Thyroid gland (tissue), 4 donors: ENCODE data around the gene MMAB. TPM values are rescaled to one million over a fixed set of nuclear protein-coding genes. Genes with fewer than 3 reads are reported as not detected.

Experiments used
- DNase-seq, 2 donors: peaks; one replicate each; pipeline ENCODE4 v3.0.0-alpha.2; 2019
- H3K27ac ChIP-seq, 3 donors: fragments of 200-600 bp; sonication (generic); 1 replicate in 2 of 3; 2 replicates in 1 of 3; pipeline ENCODE4 v1.5.1; 2016 to 2019; ENCODE audit warnings: mild to moderate bottlenecking in 1 of 3, moderate library complexity in 1 of 3
- H3K27me3 ChIP-seq: fragments of 200-600 bp; sonication (generic); one replicate; pipeline ENCODE4 v1.5.1; 2019
- H3K36me3 ChIP-seq, 2 donors: fragments of 200-600 bp; sonication (generic); one replicate each; pipeline ENCODE4 v1.5.1; 2016 to 2019
- H3K4me1 ChIP-seq, 2 donors: fragments of 200-600 bp; sonication (generic); one replicate each; pipeline ENCODE4 v1.5.1; 2017 to 2019
- H3K4me3 ChIP-seq, 3 donors: fragments of 200-600 bp; sonication (generic); replicated peaks in 1 of 3; 1 replicate in 2 of 3; 2 replicates in 1 of 3; pipeline ENCODE4 v1.5.1; 2016; ENCODE audit warnings: mild to moderate bottlenecking in 1 of 3
- H3K9me3 ChIP-seq: fragments of 200-600 bp; sonication (generic); one replicate; pipeline ENCODE4 v1.5.1; 2017
- POLR2A ChIP-seq, 2 donors: fragments of 450-650 bp; IDR thresholded peaks; one replicate each; pipeline ENCODE4 v1.6.1; 2017; ENCODE audit warnings: antibody characterized with exemption in 2 of 2, mild to moderate bottlenecking in 2 of 2, moderate library complexity in 1 of 2
- WGBS, 2 donors: methylation state at CpG; one replicate each; pipeline ENCODE4 v1.1.5; 2017; 5-methylcytosine and 5-hydroxymethylcytosine counted together
- intact Hi-C: fragments of 100-400 bp; cut with DNase I; formaldehyde crosslinking; loops from one replicate; pipeline ENCODE4 v1.15.1; 2023
- total RNA-seq, 4 donors: library from RNA; depleted of rRNA; stranded (reverse); fragments of >200 nt; gene quantifications; one replicate each; pipeline ENCODE4 v1.2.3, GENCODE V29; 2016
- TF ChIP-seq, protein P1 (sequence below), 6 experiments: fragments of 200-600 bp in 3 of 6; fragments of 450-650 bp in 3 of 6; sonication (generic) in 3 of 6; IDR thresholded peaks; one replicate each; pipeline ENCODE4 v1.5.1; 2016 to 2019; ENCODE audit warnings: antibody characterized with exemption in 6 of 6, mild to moderate bottlenecking in 2 of 6, inconsistent platforms in 1 of 6, moderate library complexity in 1 of 6

Gene MMAB
- total RNA-seq, 4 donors from 2014 or later: 40.3 to 82.2 (median 69.7) TPM

DNA sequence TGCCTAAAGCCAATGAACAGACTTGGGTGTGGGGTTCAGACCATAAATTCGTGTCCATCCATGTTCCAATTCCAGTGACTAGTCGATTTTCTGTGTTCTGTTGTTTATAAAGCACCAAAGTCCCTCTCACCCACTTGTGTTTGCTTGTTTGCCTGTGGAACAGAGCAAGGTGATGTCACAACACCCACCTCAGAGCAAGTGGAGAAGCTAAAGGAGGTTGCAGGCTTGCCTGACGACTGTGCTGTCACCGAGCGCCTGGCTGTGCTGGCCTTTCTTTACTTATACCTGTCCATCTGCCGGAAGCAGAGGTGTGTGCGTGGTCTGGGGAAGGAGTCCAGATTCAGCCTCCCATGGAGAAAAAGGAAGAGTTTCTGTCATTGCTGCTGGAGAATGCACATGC is 6.3 kb upstream of the MMAB start:
- no peak for DNase-seq
- H3K4me1 ChIP-seq: peaks cover 18 to 26% of the 10 kb centered on the region in 2 donors
- no peaks in the 10 kb centered on the region for H3K9me3 ChIP-seq
- H3K27ac ChIP-seq: no peak overlapping the region
- H3K36me3 ChIP-seq: peaks cover 25 to 33% of the 10 kb centered on the region in 2 donors
- no peak overlapping the region for H3K4me3 ChIP-seq
- TF ChIP-seq POLR2A (IDR thresholded peaks at IDR 0.05): no peak
- TF ChIP-seq, protein P1, sequence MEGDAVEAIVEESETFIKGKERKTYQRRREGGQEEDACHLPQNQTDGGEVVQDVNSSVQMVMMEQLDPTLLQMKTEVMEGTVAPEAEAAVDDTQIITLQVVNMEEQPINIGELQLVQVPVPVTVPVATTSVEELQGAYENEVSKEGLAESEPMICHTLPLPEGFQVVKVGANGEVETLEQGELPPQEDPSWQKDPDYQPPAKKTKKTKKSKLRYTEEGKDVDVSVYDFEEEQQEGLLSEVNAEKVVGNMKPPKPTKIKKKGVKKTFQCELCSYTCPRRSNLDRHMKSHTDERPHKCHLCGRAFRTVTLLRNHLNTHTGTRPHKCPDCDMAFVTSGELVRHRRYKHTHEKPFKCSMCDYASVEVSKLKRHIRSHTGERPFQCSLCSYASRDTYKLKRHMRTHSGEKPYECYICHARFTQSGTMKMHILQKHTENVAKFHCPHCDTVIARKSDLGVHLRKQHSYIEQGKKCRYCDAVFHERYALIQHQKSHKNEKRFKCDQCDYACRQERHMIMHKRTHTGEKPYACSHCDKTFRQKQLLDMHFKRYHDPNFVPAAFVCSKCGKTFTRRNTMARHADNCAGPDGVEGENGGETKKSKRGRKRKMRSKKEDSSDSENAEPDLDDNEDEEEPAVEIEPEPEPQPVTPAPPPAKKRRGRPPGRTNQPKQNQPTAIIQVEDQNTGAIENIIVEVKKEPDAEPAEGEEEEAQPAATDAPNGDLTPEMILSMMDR (IDR thresholded peaks at IDR 0.05): no peak
- WGBS, 2 donors: 89 to 95% methylated on average over 7 of the region's 7 CpGs
- no peaks in the 10 kb centered on the region for H3K27me3 ChIP-seq
- intact Hi-C loops: no loop called here

DNA sequence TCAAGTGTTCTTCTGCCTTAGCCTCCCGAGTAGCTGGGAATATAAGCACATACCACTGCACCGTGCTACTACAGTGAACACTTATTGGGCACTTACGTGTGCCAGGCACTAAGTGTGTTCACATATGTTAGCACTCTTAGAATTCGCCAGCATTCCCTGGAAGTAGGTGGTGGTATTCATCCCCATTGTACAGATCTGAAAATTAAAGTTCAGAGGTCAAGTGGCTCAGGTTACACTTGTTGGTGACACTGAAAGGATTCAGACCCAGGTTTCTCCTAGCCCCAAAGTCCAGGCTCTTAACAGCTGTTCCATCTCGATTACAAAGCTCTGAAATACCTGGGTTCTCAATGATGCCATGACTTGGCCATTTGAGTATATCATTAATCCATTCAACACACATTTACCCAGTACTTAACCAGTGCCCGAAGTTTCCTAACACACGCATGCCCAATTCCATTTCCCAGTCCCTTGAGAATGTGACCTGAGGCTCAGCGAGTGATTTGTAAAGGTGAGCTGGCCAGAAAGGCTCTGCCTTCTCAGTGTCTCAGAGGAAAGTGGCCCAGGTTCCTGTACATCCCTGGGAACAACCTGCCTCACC is 5.1 kb upstream of the MMAB start:
- Histone ChIP-seq H3K4me1 (peaks cover 25 to 32% of the 10 kb centered on the region in 2 donors), H3K9me3 (no peaks in the 10 kb centered on the region), H3K36me3 (peaks cover 25 to 29% of the 10 kb centered on the region in 2 donors), H3K27ac (no peak overlapping the region), H3K27me3 (no peaks in the 10 kb centered on the region), H3K4me3 (no peak overlapping the region)
- WGBS, 2 donors: 84 to 88% methylated on average over 8 of the region's 8 CpGs
- no peak for DNase-seq
- TF ChIP-seq, protein P1 (IDR thresholded peaks at IDR 0.05): no peak
- TF ChIP-seq POLR2A (IDR thresholded peaks at IDR 0.05): no peak
- intact Hi-C loops: no loop called here

DNA sequence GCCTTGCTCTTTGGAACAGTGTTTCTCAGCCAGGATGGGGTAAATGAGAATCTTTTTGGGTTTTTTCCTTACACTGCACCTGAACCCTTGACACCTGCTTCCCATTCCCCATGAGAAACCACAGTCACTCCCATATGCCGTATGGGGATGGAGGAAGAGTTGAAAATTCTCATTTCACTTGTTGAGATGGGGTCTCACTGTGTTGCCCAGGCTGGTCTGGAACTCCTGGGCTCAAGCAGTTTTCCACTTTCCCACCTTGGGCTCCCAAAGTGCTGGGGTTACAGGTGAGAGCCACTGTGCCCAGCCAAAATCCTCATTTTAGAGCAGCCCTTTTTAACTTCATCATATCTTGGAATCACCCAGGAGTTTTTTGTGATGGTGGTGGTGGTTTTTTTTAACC is 4.0 kb upstream of the MMAB start:
- peaks cover 30 to 36% of the 10 kb centered on the region in 2 donors for H3K4me1 ChIP-seq
- H3K27me3 ChIP-seq: no peaks in the 10 kb centered on the region
- intact Hi-C loops: no loop called here
- H3K4me3 ChIP-seq: no peak overlapping the region
- TF ChIP-seq, protein P1 (IDR thresholded peaks at IDR 0.05): no peak
- TF ChIP-seq POLR2A (IDR thresholded peaks at IDR 0.05): no peak
- WGBS, 2 donors: 95 to 100% methylated on average over 1 of the region's 1 CpG
- DNase-seq: no peak
- peaks cover 25 to 29% of the 10 kb centered on the region in 2 donors for H3K36me3 ChIP-seq
- H3K27ac ChIP-seq: no peak overlapping the region
- H3K9me3 ChIP-seq: no peaks in the 10 kb centered on the region

DNA sequence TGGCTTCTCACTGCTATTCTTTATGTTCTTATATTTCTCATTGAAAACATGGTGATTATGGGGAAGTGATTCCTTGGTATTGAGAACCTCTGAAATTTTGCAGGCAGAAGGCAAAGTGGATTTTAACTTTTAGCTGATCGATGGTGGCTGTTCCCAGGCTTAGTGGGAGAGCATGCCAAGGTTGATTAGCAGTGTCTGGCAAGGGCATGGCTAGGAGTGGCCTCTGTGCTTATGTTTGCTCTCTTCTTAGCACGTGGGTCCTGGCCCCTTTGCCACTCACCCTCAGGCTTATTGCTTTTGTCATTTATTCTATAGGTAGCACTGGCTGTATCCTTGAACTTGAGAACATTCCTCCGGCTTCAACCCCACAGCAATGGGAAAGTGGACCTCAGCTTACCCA is 2.4 kb upstream of the MMAB start:
- no peak for DNase-seq
- TF ChIP-seq, protein P1 (IDR thresholded peaks at IDR 0.05): no peak
- TF ChIP-seq POLR2A (IDR thresholded peaks at IDR 0.05): no peak
- Histone ChIP-seq H3K4me3 (no peak overlapping the region), H3K9me3 (no peaks in the 10 kb centered on the region), H3K27me3 (no peaks in the 10 kb centered on the region), H3K4me1 (peaks cover 20 to 21% of the 10 kb centered on the region in 2 donors), H3K27ac (no peak overlapping the region), H3K36me3 (peaks cover 25 to 29% of the 10 kb centered on the region in 2 donors)
- 88 to 100% methylated on average over 2 to 3 of the region's 3 CpGs for WGBS, 2 donors
- intact Hi-C loops: no loop called here

DNA sequence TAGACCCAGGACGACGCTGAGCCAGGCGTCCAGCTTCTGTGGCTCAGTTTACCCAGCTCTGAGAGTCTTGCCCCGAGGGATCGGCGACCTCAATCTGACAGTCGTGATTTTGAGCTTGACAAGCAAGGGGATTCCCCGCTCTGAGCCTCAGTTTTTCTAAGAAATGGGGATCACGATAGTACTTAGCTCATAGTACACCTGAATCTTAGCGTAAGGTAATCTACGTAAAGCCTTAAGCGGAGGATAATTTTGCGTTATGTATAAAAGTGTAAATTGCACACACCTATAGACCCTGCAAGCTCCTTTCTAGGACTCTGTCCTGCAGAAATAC is 575 bp upstream of the MMAB start:
- no peak for TF ChIP-seq POLR2A (IDR thresholded peaks at IDR 0.05)
- TF ChIP-seq, protein P1 (IDR thresholded peaks at IDR 0.05): no peak
- WGBS, 2 donors: 1% methylated on average over 13 of the region's 13 CpGs
- Histone ChIP-seq H3K4me3 (peak overlapping the region in 2 of 3 donors; percentile 62 to 64), H3K36me3 (peaks cover 28% of the 10 kb centered on the region in 2 donors), H3K9me3 (no peaks in the 10 kb centered on the region), H3K27ac (peak overlapping the region in 2 of 3 donors; percentile 26 to 47), H3K27me3 (no peaks in the 10 kb centered on the region), H3K4me1 (peaks cover 16 to 20% of the 10 kb centered on the region in 2 donors)
- no peak for DNase-seq
- intact Hi-C loops: no loop called here
